Aorta (tissue), 5 donors: Measurements from ENCODE around the gene UNC79. TPM values are rescaled to one million over a fixed set of nuclear protein-coding genes. Genes with fewer than 3 reads are reported as not detected.
"Not testable (repeated sequence)": the region's sequence is repeated elsewhere in the genome, so short reads cannot be mapped to it uniquely, and the experiment has no call there.

Source experiments
- ATAC-seq: fragments of 200-7000 bp; cut with Tn5 transposase; one replicate; pipeline ENCODE4 v1.9.1; 2022; ENCODE audit warnings: moderate library complexity; ENCODE audit not compliant: low FRiP score
- DNase-seq, 2 donors: peaks; one replicate each; pipeline ENCODE4 v3.0.0-alpha.2; 2020
- H3K27ac ChIP-seq, 2 donors: one replicate each; pipeline ENCODE4 v1.5.1; 2013; ENCODE audit warnings: low read length in 2 of 2, mild to moderate bottlenecking in 2 of 2, moderate library complexity in 2 of 2, control low read depth in 1 of 2, inconsistent platforms in 1 of 2, low read depth in 1 of 2
- H3K27me3 ChIP-seq, 2 donors: one replicate each; pipeline ENCODE4 v1.6.1; 2013; ENCODE audit warnings: control low read depth in 1 of 2, low read length in 1 of 2, mild to moderate bottlenecking in 1 of 2, moderate library complexity in 1 of 2; ENCODE audit not compliant: insufficient read depth in 2 of 2, control insufficient read depth in 1 of 2
- H3K36me3 ChIP-seq, 2 donors: one replicate each; pipeline ENCODE4 v1.6.1; 2013; ENCODE audit warnings: control low read depth in 1 of 2, low read length in 1 of 2, mild to moderate bottlenecking in 1 of 2; ENCODE audit not compliant: insufficient read depth in 2 of 2, control insufficient read depth in 1 of 2
- H3K4me1 ChIP-seq, 2 donors: one replicate each; pipeline ENCODE4 v1.6.1; 2013; ENCODE audit warnings: low read length in 2 of 2, control low read depth in 1 of 2, mild to moderate bottlenecking in 1 of 2, moderate library complexity in 1 of 2; ENCODE audit not compliant: insufficient read depth in 2 of 2, control insufficient read depth in 1 of 2
- H3K4me3 ChIP-seq, 2 donors: one replicate each; pipeline ENCODE4 v1.5.1; 2013; ENCODE audit warnings: low read length in 2 of 2, control low read depth in 1 of 2, mild to moderate bottlenecking in 1 of 2
- H3K9me3 ChIP-seq: one replicate; pipeline ENCODE4 v1.6.1; 2013; ENCODE audit warnings: mild to moderate bottlenecking, low read length; ENCODE audit not compliant: control insufficient read depth
- WGBS, 2 donors: extraction: QIAGEN DNeasy Blood & Tissue Kit; methylation state at CpG; one replicate each; pipeline ENCODE4 v1.1.7; 2013; 5-methylcytosine and 5-hydroxymethylcytosine counted together
- intact Hi-C, 2 donors: fragments of 100-400 bp; cut with DNase I; formaldehyde crosslinking; loops; one replicate each; pipeline versions ENCODE4 v1.14.2 to v1.15.0; 2022
- polyA plus RNA-seq, 2 donors: library from polyadenylated mRNA; stranded (reverse); fragments of 200-250 nt; gene quantifications; one replicate each; pipeline ENCODE4 v1.2.3, GENCODE V29; 2013
- total RNA-seq, 2 donors: library from RNA; stranded (reverse); fragmentation: NEBNext Ultra II Directional; extraction: Animal tissue kit (Norgen Biotek cat#: 25700); gene quantifications; one replicate each; pipeline ENCODE4 v1.2.1, GENCODE V29; 2021
- donor health status: healthy with polysubstance abuse.
- donor health status: Bipolar disorder and iron deficiency.
- donor health status: DM: no; HTN: no; CAD: no.
- donor health status: DM: no; HTN: no; CAD: no.
- donor health status: DM: yes; HTN: yes; CAD: no.

Gene UNC79
- total and polyA plus RNA-seq, 4 donors = 0.05 to 0.21 (median 0.16) TPM; not detected in 1

- H3K27ac ChIP-seq, H3K4me1 ChIP-seq, H3K9me3 ChIP-seq, H3K4me3 ChIP-seq, intact Hi-C loops, H3K27me3 ChIP-seq, H3K36me3 ChIP-seq, ATAC-seq, DNase-seq: not testable (repeated sequence)
- 83 to 95% methylated on average over 1 of the region's 1 CpG for WGBS, 2 donors
Measured at GRCh38 chr14:93425136-93425535, 5.6 kb upstream of the UNC79 start.

- no peaks in the 10 kb centered on the region for H3K36me3 ChIP-seq
- no peak overlapping the region for H3K27ac ChIP-seq
- no peak overlapping the region for H3K4me3 ChIP-seq
- intact Hi-C loops = no loop called here
- no peaks in the 10 kb centered on the region for H3K4me1 ChIP-seq
- ATAC-seq = no peak
- DNase-seq = no peak
- H3K27me3 ChIP-seq = no peaks in the 10 kb centered on the region
- H3K9me3 ChIP-seq = peaks cover 5% of the 10 kb centered on the region
Measured at GRCh38 chr14:93426750-93427149, 4.0 kb upstream of the UNC79 start.

DNA sequence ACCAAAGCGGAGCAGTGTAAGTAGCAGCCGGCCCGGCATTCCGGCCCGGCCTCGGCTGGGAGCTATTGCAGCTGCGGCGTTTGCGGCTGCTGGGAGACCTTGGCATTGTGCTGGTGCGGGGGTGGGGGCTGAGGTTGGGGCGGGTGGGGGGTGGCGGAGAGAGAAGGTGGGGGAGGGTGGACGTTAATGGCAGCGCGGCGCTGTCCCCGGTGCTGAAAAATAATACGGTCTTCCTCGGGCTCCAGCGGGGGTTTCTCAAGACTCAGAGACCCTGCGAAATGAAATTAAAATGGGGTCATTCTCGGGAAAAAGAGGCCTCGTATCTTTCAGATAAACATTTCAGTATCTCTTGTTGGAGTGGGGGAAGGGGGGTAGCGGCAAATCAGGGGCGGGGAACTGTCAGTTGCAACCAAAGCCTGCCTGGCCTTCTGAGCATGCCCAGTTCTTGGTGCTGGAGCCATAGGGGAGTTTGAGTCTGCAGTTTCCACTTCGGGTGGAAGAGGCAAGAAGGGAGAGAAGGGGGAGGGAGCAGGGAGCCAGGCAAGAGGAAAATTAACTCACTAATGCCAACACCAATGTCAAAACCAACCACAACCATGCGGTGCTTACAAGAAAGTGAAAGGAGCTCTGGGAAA lies 414 bp downstream of the UNC79 start:
- H3K36me3 ChIP-seq = no peaks in the 10 kb centered on the region
- H3K4me3 ChIP-seq = no peak overlapping the region
- intact Hi-C loops = no loop called here

DNA sequence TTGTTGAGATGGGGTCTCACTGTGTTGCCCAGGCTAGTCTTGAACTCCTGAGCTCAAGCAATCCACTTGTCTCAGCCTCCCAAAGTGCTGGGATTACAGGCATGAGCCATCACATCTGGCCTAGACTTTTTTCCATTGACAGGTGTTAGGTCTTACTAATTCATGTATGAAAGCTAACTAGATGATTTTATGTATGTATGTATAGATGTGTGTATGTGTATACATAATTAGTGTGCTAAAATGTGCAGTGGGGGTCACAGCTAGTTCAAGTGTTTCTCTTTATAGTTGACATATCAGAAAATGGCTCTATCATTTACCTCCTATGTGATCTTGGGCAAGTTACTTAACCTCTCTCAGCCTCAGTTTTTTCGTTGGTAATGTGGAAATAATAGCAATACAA lies 23.5 kb downstream of the UNC79 start:
- no peak overlapping the region for H3K4me3 ChIP-seq
- DNase-seq (no peak), ATAC-seq (no peak)
- no peak overlapping the region for H3K27ac ChIP-seq
- no peaks in the 10 kb centered on the region for H3K4me1 ChIP-seq
- no peaks in the 10 kb centered on the region for H3K27me3 ChIP-seq
- intact Hi-C loops = no loop called here
- H3K9me3 ChIP-seq = peaks cover 2% of the 10 kb centered on the region
- 65 to 73% methylated on average over 1 of the region's 1 CpG for WGBS, 2 donors
- no peaks in the 10 kb centered on the region for H3K36me3 ChIP-seq

More for the DNA sequence above, 414 bp downstream of the UNC79 start:
- DNase-seq = no peak
- Histone ChIP-seq H3K27me3 (peaks cover 0 to 1% of the 10 kb centered on the region in 2 donors), H3K27ac (no peak overlapping the region), H3K4me1 (no peaks in the 10 kb centered on the region), H3K9me3 (peaks cover 5% of the 10 kb centered on the region)
- WGBS, 2 donors = 1 to 2% methylated on average over 25 to 27 of the region's 27 CpGs
- no peak for ATAC-seq

DNA sequence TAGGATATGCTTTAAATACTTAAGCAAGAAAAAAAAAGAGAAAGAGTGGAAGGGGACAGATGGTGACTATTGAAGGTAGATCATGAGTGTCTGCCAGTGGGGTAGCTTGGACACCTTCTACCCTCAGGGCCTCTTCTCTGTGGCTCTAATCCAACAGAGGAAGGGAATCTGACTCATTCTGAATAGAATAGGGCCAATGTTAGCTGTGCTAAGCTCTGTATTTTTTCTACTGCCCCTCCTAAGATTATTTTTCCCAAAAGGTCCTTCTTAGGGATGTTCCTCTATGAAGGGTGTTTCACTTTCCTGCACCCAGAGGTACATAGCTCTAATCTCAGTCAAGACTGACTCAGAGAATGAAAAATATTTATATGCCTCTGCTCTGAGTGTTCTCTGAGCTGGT lies 25.6 kb downstream of the UNC79 start:
- no peak for ATAC-seq
- no peaks in the 10 kb centered on the region for H3K9me3 ChIP-seq
- no peaks in the 10 kb centered on the region for H3K36me3 ChIP-seq
- intact Hi-C loops = no loop called here
- H3K27me3 ChIP-seq = no peaks in the 10 kb centered on the region
- no peak for DNase-seq
- H3K4me3 ChIP-seq = no peak overlapping the region
- H3K4me1 ChIP-seq = no peaks in the 10 kb centered on the region
- H3K27ac ChIP-seq = no peak overlapping the region

GRCh38 chr14:93458234-93458633 lies 27.5 kb downstream of the UNC79 start:
- intact Hi-C loops = no loop called here
- no peaks in the 10 kb centered on the region for H3K4me1 ChIP-seq
- H3K27me3 ChIP-seq = no peaks in the 10 kb centered on the region
- 78 to 83% methylated on average over 1 of the region's 1 CpG for WGBS, 2 donors
- ATAC-seq (no peak), DNase-seq (no peak)
- H3K36me3 ChIP-seq = no peaks in the 10 kb centered on the region
- H3K9me3 ChIP-seq = no peaks in the 10 kb centered on the region
- H3K27ac ChIP-seq = no peak overlapping the region
- H3K4me3 ChIP-seq = no peak overlapping the region

DNA sequence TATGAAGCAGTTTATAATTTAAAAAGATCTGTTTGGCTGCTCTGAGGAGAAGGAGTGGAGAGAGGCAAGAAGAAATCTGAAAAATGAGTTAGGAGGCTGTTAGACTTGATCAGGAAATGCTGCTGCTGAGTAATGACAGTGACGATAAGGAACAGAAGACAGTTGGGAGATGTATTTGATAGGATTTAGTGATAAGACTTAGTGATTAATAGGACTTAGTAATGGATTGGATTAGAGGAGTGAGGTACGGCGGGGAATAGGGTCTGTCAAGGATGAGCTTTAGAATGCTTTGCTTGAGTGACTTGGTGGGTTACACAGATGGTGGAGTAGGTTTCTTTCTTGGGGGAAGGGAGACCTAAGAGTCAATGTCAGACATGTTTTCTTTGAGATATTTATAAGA lies 31.7 kb downstream of the UNC79 start:
- no peak for DNase-seq
- 30 to 31% methylated on average over 3 of the region's 3 CpGs for WGBS, 2 donors
- peaks cover 0 to 2% of the 10 kb centered on the region in 2 donors for H3K27me3 ChIP-seq
- no peak overlapping the region for H3K27ac ChIP-seq
- no peak for ATAC-seq
- intact Hi-C loops = no loop called here
- H3K9me3 ChIP-seq = no peaks in the 10 kb centered on the region
- no peak overlapping the region for H3K4me3 ChIP-seq
- H3K36me3 ChIP-seq = no peaks in the 10 kb centered on the region
- H3K4me1 ChIP-seq = no peaks in the 10 kb centered on the region

- Histone ChIP-seq H3K27me3 (peaks cover 0 to 2% of the 10 kb centered on the region in 2 donors), H3K27ac (no peak overlapping the region), H3K4me3 (no peak overlapping the region), H3K9me3 (no peaks in the 10 kb centered on the region), H3K4me1 (no peaks in the 10 kb centered on the region), H3K36me3 (no peaks in the 10 kb centered on the region)
- intact Hi-C loops = no loop called here
- 53 to 57% methylated on average over 5 of the region's 5 CpGs for WGBS, 2 donors
- no peak for ATAC-seq
- no peak for DNase-seq
Measured at GRCh38 chr14:93464271-93464670, 33.5 kb downstream of the UNC79 start.

- Histone ChIP-seq H3K9me3 (no peaks in the 10 kb centered on the region), H3K4me3 (no peak overlapping the region), H3K27ac (no peak overlapping the region), H3K27me3 (no peaks in the 10 kb centered on the region), H3K36me3 (no peaks in the 10 kb centered on the region), H3K4me1 (no peaks in the 10 kb centered on the region)
- DNase-seq = no peak
- no peak for ATAC-seq
- WGBS, 2 donors = 66 to 75% methylated on average over 6 of the region's 6 CpGs
- intact Hi-C loops = no loop called here
Measured at GRCh38 chr14:93475471-93475870, 44.7 kb downstream of the UNC79 start.
